Measurements from ENCODE around the gene PCDHGB4. TPM values are rescaled to one million over a fixed set of nuclear protein-coding genes. Genes with fewer than 3 reads are reported as not detected.
"Not testable (repeated sequence)": the region's sequence is repeated elsewhere in the genome, so short reads cannot be mapped to it uniquely, and the experiment has no call there.

The PCDHGB4 gene
- total RNA-seq (1 to 10 TPM; 3.2 to 3.4 TPM), polyA plus RNA-seq (ENCODE audit: insufficient read length in 6 of 6) (1 to 10 TPM; 3.7 to 5.9 (median 4.3) TPM)
- long read RNA-seq, donor 1, full-length matches to known transcripts, result 4 of 4 reads
- long read RNA-seq, donor 1, partial matches to known transcripts, result 0 of 4 reads
- long read RNA-seq, donor 1, other reads (novel, unspliced or antisense), result 0 of 4 reads
- long read RNA-seq, donor 2, full-length matches to known transcripts, result 3 of 3 reads
- long read RNA-seq, donor 2, partial matches to known transcripts, result 0 of 3 reads
- long read RNA-seq, donor 2, other reads (novel, unspliced or antisense), result 0 of 3 reads
- long read RNA-seq, donor 3, full-length matches to known transcripts, result 1 of 1 reads
- long read RNA-seq, donor 3, partial matches to known transcripts, result 0 of 1 reads
- long read RNA-seq, donor 3, other reads (novel, unspliced or antisense), result 0 of 1 reads
- long read RNA-seq, donor 4, result 0 reads
- long read RNA-seq, donor 5, full-length matches to known transcripts, result 1 of 1 reads
- long read RNA-seq, donor 5, partial matches to known transcripts, result 0 of 1 reads
- long read RNA-seq, donor 5, other reads (novel, unspliced or antisense), result 0 of 1 reads
- long read RNA-seq, donor 6, full-length matches to known transcripts, result 2 of 2 reads
- long read RNA-seq, donor 6, partial matches to known transcripts, result 0 of 2 reads
- long read RNA-seq, donor 6, other reads (novel, unspliced or antisense), result 0 of 2 reads
- long read RNA-seq, donor 7, result 0 reads
- long read RNA-seq, donor 8, full-length matches to known transcripts, result 3 of 8 reads
- long read RNA-seq, donor 8, partial matches to known transcripts, result 5 of 8 reads
- long read RNA-seq, donor 8, other reads (novel, unspliced or antisense), result 0 of 8 reads
- long read RNA-seq, donor 9, result 0 reads
- long read RNA-seq, donor 10, result 0 reads
- long read RNA-seq, donor 11, full-length matches to known transcripts, result 5 of 5 reads
- long read RNA-seq, donor 11, partial matches to known transcripts, result 0 of 5 reads
- long read RNA-seq, donor 11, other reads (novel, unspliced or antisense), result 0 of 5 reads
- long read RNA-seq, donor 12, full-length matches to known transcripts, result 4 of 4 reads
- long read RNA-seq, donor 12, partial matches to known transcripts, result 0 of 4 reads
- long read RNA-seq, donor 12, other reads (novel, unspliced or antisense), result 0 of 4 reads

DNA sequence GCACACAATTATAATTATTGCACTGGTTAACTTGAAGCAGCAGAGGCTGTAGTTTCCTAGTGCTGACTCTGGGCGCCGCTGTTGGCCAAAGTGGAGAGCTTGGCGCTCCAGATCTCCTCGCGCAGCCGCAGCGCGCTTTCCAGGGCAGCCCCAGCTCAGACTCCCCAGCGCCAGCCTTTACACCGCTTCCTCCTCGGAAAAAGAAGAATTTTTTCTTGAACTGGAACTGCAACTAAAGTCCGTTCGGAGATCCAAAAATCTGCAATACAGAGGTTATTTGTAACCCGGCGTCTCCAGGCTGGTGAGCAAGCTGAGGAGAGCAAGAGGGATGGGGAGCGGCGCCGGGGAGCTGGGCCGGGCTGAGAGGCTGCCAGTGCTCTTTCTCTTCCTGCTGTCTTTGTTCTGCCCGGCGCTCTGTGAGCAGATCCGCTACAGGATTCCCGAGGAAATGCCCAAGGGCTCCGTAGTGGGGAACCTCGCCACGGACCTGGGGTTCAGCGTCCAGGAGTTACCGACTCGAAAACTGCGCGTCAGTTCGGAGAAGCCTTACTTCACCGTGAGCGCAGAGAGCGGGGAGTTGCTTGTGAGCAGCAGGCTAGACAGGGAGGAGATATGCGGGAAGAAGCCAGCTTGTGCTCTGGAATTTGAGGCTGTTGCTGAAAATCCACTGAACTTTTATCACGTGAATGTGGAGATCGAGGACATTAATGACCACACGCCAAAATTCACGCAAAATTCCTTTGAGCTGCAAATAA, at the start of gene PCDHGB4:
PCDHGB4 (plus strand) TSS at position 142 of the 755 bp plus-strand sequence; CDS start at position 329, 187 bp downstream.
- ATAC-seq, result peak; percentile 88
- H3K4me3 ChIP-seq; DNase-seq; H3K4me1 ChIP-seq; H3K36me3 ChIP-seq; intact Hi-C loops (cut with DNase I); H3K27ac ChIP-seq: not testable (repeated sequence)
- H3K27me3 ChIP-seq, result peaks cover 9 to 90% of the 10 kb centered on the region in 2 donors
- TF ChIP-seq CTCF (IDR thresholded peaks at IDR 0.05), result peak in 1 of 2 donors; percentile 10
- H3K9me3 ChIP-seq, result peaks cover 0 to 92% of the 10 kb centered on the region in 2 donors

DNA sequence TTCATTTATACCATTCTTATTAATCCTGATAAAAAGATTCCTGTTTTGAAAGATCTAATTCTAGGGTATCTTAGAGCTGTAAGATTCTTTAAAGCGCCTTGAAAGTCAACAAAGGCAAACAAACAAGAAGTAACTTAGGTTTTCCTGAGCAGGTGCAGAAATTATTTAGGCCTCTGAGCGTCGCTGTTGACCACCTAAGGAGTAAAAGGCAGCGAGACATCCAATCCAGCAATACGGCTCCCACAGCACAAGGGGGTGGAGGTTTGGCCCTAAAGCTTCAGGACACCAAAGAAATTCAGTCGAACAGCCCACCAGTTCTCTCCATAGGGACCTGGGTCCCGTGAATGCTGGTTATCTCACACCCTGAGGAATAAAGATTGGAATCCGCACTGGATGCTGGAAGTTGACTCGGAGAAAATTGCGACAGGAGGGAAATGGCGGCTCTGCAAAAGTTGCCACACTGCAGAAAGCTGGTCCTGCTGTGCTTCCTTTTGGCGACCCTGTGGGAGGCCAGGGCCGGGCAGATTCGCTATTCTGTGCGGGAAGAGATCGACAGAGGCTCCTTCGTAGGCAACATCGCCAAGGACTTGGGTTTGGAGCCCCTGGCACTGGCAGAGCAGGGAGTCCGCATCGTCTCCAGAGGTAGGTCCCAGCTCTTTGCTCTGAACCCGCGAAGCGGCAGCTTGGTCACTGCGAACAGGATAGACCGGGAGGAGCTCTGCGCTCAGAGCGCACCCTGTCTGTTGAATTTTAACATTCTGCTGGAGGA, 48.8 kb upstream of the PCDHGB4 start, which contains the start of gene PCDHGA2:
PCDHGA2 (plus strand) TSS at position 223 of the 769 bp plus-strand sequence.
- DNase-seq (peak in 1 of 4 donors; percentile 51), ATAC-seq (no peak)
- TF ChIP-seq CTCF (IDR thresholded peaks at IDR 0.05), result no peak
- Histone ChIP-seq H3K4me3 (no peak within 1 kb of the TSS), H3K27me3 (peaks cover 8 to 83% of the 10 kb centered on the region in 2 donors), H3K36me3 (no peaks in the 10 kb centered on the region), H3K27ac (no peak within 1 kb of the TSS), H3K9me3 (peaks cover 0 to 87% of the 10 kb centered on the region in 2 donors), H3K4me1 (no peaks in the 10 kb centered on the region)
- intact Hi-C loops (cut with DNase I), result loop anchor here in 1 of 2 donors (10.0 kb wide), 1 partner anchor 216 kb away; no protein-coding TSS in a partner anchor

- H3K4me3 ChIP-seq, H3K36me3 ChIP-seq, H3K4me1 ChIP-seq, H3K27ac ChIP-seq, DNase-seq, ATAC-seq: not testable (repeated sequence)
- intact Hi-C loops (cut with DNase I), result loop anchor here in 1 of 2 donors (10.0 kb wide), 1 partner anchor 224 kb away; no protein-coding TSS in a partner anchor
- peaks cover 0 to 83% of the 10 kb centered on the region in 2 donors for H3K27me3 ChIP-seq
- H3K9me3 ChIP-seq, result peaks cover 0 to 88% of the 10 kb centered on the region in 2 donors
These were observed 46.6 kb upstream of the PCDHGB4 start for GRCh38 chr5:141340781-141341354.

- DNase-seq, result no peak
- Histone ChIP-seq H3K27me3 (peaks cover 0 to 90% of the 10 kb centered on the region in 2 donors), H3K4me3 (no peak overlapping the region), H3K9me3 (peaks cover 0 to 88% of the 10 kb centered on the region in 2 donors), H3K27ac (no peak overlapping the region), H3K4me1 (no peaks in the 10 kb centered on the region), H3K36me3 (no peaks in the 10 kb centered on the region)
- intact Hi-C loops (cut with DNase I), result loop anchor here in 1 of 2 donors (10.0 kb wide), 1 partner anchor 222 kb away; no protein-coding TSS in a partner anchor
- no peak for ATAC-seq
- TF ChIP-seq CTCF (IDR thresholded peaks at IDR 0.05), result no peak
These were observed 44.7 kb upstream of the PCDHGB4 start for GRCh38 chr5:141342773-141343172.

Data from left lung (tissue), 14 donors.